ENCODE measurements around the gene BPIFA2. TPM values are rescaled to one million over a fixed set of nuclear protein-coding genes. Genes with fewer than 3 reads are reported as not detected.
A peak's percentile ranks its signal among the peaks of the same experiment; 100 is the strongest.

BPIFA2 gene
- polyA plus RNA-seq, 1 donor from 2014 or later = not detected

DNA sequence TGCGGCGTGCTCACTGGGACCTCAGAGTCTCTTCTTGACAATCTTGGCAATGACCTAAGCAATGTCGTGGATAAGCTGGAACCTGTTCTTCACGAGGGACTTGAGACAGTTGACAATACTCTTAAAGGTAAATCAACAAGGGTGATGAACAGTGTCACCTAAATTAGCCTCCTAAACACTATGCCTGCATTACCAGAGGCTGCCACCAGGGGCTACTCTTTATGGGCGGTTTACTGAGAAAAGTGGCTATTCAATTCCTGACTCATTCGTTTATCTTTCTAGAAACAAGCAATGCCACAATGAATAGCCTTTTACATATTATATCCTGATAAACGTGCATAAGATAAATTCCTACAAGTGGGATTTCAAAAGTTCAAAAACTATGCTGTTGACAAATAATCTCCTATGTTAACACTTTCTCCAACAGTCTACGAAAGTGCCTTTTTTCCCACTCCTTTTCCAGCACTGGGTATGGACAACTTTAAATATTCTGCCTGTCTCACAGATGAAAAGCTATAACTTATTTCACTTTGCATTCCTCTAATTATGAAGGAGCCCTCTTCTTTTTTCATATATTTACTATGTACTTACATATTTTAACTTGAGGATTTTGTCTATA, 1.3 kb downstream of the BPIFA2 start:
- H3K4me3 ChIP-seq (ENCODE audit: low read length) = no peak overlapping the region
- no peaks in the 10 kb centered on the region for H3K36me3 ChIP-seq (ENCODE audit: insufficient read depth, low read length)
- TF ChIP-seq POLR2AphosphoS5 (IDR thresholded peaks at IDR 0.05) = no peak
- TF ChIP-seq, protein P1, sequence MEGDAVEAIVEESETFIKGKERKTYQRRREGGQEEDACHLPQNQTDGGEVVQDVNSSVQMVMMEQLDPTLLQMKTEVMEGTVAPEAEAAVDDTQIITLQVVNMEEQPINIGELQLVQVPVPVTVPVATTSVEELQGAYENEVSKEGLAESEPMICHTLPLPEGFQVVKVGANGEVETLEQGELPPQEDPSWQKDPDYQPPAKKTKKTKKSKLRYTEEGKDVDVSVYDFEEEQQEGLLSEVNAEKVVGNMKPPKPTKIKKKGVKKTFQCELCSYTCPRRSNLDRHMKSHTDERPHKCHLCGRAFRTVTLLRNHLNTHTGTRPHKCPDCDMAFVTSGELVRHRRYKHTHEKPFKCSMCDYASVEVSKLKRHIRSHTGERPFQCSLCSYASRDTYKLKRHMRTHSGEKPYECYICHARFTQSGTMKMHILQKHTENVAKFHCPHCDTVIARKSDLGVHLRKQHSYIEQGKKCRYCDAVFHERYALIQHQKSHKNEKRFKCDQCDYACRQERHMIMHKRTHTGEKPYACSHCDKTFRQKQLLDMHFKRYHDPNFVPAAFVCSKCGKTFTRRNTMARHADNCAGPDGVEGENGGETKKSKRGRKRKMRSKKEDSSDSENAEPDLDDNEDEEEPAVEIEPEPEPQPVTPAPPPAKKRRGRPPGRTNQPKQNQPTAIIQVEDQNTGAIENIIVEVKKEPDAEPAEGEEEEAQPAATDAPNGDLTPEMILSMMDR (IDR thresholded peaks at IDR 0.05; ENCODE audit: poor library complexity, severe bottlenecking) = peak; percentile 24
- no peaks in the 10 kb centered on the region for H3K27me3 ChIP-seq (ENCODE audit: insufficient read depth, low read depth, low read length)
- H3K4me2 ChIP-seq (ENCODE audit: low read length) = no peak overlapping the region
- H3K9me2 ChIP-seq (ENCODE audit: insufficient read depth, low read length) = no peaks in the 10 kb centered on the region
- no peak overlapping the region for H2AFZ ChIP-seq (ENCODE audit: low read depth, low read length)
- no peaks in the 10 kb centered on the region for H3K79me2 ChIP-seq (replicated peaks; ENCODE audit: insufficient read depth, low read length)
- no peaks in the 10 kb centered on the region for H3F3A ChIP-seq (ENCODE audit: insufficient read depth, low read length, poor library complexity, severe bottlenecking)
- H3K27ac ChIP-seq (ENCODE audit: low read length) = no peak overlapping the region
- H3K9me3 ChIP-seq (ENCODE audit: low read length) = no peaks in the 10 kb centered on the region
- no peaks in the 10 kb centered on the region for H4K20me1 ChIP-seq (ENCODE audit: insufficient read depth)
- H3K9ac ChIP-seq (ENCODE audit: low read length) = no peak overlapping the region

DNA sequence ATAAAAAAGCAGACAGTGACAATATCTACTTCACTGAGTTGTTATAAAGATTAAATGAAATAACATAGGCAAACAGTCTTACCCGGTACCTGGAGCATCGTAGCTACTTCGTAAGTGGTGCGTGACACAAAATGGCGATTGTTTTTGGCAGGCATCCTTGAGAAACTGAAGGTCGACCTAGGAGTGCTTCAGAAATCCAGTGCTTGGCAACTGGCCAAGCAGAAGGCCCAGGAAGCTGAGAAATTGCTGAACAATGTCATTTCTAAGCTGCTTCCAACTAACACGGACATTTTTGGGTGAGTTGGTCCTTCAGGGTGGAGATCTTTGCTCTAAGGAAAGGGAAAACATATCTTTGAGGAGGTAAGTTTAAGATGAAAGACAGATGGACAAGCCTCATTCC, 4.8 kb downstream of the BPIFA2 start:
- Histone ChIP-seq H3K4me2 (ENCODE audit: low read length) (no peak overlapping the region), H3K27ac (ENCODE audit: low read length) (no peak overlapping the region)
- TF ChIP-seq MXI1 (conservative IDR thresholded peaks at IDR 0.05; ENCODE audit: poor library complexity, severe bottlenecking) (no peak), SMC3 (conservative IDR thresholded peaks at IDR 0.05; ENCODE audit: poor library complexity) (no peak), EP300 (conservative IDR thresholded peaks at IDR 0.05; ENCODE audit: poor library complexity, severe bottlenecking) (no peak), TAF1 (IDR thresholded peaks at IDR 0.05; ENCODE audit: low read depth) (no peak), RAD21 (conservative IDR thresholded peaks at IDR 0.05) (no peak), REST (IDR thresholded peaks at IDR 0.05; ENCODE audit: borderline replicate concordance) (no peak), EZH2 (IDR thresholded peaks at IDR 0.05; ENCODE audit: borderline replicate concordance, insufficient read depth, low read length, poor library complexity, severe bottlenecking) (no peak), POLR2AphosphoS5 (IDR thresholded peaks at IDR 0.05) (no peak)
- TF ChIP-seq, protein P1 (IDR thresholded peaks at IDR 0.05; ENCODE audit: poor library complexity, severe bottlenecking) = no peak

More for the DNA sequence above, 4.8 kb downstream of the BPIFA2 start:
- H3K79me2 ChIP-seq (replicated peaks; ENCODE audit: insufficient read depth, low read length) = no peaks in the 10 kb centered on the region
- H3F3A ChIP-seq (ENCODE audit: insufficient read depth, low read length, poor library complexity, severe bottlenecking) = no peaks in the 10 kb centered on the region
- H3K9me2 ChIP-seq (ENCODE audit: insufficient read depth, low read length) = no peaks in the 10 kb centered on the region
- H3K27me3 ChIP-seq (ENCODE audit: insufficient read depth, low read depth, low read length) = no peaks in the 10 kb centered on the region
- no peaks in the 10 kb centered on the region for H4K20me1 ChIP-seq (ENCODE audit: insufficient read depth)
- no peak overlapping the region for H3K9ac ChIP-seq (ENCODE audit: low read length)
- H3K36me3 ChIP-seq (ENCODE audit: insufficient read depth, low read length) = no peaks in the 10 kb centered on the region
- no peak overlapping the region for H2AFZ ChIP-seq (ENCODE audit: low read depth, low read length)
- no peaks in the 10 kb centered on the region for H3K9me3 ChIP-seq (ENCODE audit: low read length)
- no peak overlapping the region for H3K4me3 ChIP-seq (ENCODE audit: low read length)
